Ammon's horn (tissue), 1 donor: ENCODE results near the gene KLRB1.
"Not testable (repeated sequence)": the region's sequence is repeated elsewhere in the genome, so short reads cannot be mapped to it uniquely, and the experiment has no call there.

Source experiments
- DNase-seq: peaks from one replicate; pipeline ENCODE4 v3.0.0-alpha.2; 2016; ENCODE audit warnings: low spot score

KLRB1 gene

DNA sequence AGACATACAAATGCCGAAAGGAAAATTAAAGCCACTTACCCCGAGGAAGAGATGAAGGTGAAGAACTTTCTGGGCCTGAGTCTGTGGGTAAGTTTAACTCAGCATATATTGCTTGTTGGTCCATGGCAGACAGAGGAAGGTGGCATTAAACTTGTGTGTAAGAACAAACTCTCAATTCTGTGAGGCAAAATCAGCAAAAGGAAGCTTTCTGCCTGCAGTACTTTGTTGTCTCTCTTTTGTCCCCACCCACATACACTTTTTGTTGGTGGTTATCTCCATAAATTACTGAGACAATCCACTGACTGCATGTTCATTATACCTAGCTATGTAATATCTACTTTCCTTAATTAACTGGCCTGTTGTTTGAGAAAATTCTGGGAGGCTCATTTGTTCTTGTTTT, at the start of gene KLRB1:
KLRB1 (minus strand) TSS at position 201 of the 400 bp plus-strand sequence; CDS start at position 124, 77 bp downstream.
- DNase-seq: no peak

DNA sequence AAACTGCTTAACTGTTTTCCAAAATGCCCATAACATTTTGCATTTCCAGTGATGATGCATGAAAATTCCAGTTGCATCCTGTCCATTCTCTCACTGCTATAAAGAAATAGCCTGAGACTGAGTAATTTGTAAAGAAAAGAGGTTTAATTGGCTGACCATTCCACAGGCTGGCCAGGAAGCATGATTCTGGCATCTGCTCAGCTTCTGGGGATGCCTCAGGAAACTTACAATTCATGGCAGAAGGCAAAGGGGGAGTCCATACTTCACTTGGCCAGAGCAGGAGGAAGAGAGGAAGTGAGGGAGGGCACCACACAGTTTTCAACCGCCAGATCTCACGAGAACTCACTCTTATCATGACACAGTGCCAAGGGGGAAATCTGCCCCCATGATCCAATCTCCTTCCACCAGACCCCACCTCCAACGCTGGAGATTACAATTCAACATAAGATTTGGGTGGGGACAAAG, 43.6 kb upstream of the KLRB1 start:
- peak; percentile 16 for DNase-seq

DNA sequence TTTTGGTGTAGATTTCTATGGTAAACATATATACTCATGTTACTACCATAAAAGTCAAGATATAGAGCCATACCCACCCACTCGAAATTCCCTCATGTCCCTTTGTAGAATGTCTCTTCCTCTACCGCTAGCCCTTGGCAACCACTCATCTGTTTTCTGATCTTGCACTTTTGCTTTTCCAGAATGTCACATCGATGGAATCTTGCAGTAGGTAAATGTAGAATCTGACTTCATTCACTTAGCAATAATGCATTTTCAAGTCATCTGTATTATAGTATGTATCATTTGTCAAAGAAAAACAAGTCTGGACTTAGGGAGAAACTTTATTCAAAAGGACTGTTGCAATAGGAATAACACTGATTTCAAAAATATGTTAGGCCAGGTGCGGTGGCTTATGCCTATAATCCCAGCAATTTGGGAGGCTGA, 42.4 kb upstream of the KLRB1 start:
- DNase-seq: no peak

DNA sequence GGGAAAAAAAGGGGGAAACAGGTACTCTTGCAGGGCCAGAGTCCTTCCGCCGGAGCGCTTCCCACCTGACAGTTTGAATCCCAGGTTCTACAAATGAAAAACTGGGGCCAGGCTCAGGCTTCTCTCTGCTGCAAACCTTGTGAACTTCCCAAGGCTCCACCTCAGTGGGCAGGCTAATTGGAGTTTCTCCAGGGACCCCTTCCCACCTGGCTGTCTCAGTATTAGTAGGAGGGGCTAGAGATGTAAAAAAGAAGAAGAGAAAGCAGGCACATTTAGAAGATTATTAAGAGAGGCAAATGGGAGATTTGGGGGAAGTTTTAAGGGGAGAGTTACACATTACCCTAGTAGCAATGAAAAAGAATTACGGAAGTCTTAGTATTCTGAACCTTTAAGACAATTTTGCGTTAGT, 41.8 kb upstream of the KLRB1 start:
- no peak for DNase-seq

DNA sequence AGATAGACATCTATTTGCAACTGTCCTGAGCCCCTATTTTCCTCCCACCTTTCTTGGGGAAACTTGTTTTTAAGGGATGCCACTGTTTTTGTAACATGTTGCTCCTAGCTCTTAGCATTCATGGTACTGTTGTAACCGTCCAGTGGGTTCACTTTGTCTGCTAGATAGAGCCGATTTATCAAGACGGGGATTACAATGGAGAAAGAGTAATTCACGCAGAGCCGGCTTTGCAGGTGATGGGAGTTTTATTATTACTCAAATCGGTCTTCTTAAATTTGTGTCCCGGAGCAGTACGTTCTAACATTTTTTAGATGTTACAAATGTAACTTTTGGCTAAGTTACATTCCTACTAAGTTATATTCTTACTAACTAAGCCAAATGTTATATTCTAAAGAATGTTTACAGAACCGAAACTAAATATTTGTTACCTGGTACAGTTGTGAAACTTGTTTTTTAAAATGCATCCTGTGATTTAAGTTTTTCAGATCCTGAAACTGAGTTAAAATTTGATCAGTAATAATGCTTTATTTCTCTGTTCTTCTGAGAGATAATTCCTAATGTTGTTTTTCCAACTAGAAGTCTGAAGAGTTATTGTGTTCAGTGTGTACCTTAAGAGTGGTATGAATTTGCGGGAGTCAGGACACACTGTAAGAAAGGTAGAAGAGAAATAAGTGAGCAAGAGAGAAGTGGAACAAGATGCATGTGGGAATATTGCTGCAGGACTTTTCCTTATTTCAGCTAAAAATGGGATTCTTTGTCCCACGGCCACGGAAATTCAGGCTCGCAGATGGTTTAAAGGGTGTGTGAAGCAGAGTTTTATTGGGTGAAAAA, 41.2 kb upstream of the KLRB1 start:
- DNase-seq: no peak

DNA sequence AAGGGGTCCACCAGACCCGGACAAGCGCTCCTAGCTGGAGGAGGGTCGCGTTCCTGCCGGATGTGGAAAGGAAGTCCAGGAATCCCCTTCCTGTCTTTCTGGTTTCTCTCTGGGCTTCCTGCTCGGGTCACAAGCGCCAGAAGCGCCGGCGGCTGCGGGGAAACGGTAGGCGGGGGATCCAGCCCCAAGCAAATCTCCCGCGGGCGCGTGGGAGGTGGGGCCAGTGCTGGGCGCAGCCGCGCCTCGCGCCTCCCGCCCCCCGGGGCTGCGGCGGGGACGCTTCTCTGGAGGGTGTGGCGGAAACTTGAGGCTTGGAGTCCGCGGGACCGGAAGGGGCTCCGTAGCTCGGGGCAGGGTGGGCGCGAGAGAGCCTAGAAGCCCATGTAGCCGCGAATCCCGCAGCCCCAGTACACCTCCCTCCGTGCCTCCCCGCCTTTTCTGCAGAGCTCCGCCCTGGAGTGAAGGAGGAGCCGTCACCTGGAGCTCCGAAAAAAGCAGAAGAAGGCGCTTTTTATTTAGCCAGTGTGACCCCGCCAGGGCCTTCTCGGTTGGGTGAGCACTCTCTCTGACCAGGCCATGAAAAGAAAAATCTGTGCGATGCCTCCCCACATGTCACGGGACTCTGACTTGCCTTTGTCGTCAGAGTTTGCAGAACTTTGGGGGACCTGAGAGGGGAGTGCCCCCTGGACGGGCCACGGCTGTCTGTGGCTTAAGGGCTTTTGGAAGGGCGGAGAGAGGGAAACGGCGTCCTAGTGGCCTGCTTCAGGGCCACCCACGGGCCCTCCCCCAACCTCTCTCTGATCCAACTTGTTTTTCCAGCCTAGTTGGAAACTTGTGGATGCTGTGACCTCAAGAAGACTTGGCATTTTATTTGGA, 40.3 kb upstream of the KLRB1 start:
- DNase-seq: peak; percentile 66

DNA sequence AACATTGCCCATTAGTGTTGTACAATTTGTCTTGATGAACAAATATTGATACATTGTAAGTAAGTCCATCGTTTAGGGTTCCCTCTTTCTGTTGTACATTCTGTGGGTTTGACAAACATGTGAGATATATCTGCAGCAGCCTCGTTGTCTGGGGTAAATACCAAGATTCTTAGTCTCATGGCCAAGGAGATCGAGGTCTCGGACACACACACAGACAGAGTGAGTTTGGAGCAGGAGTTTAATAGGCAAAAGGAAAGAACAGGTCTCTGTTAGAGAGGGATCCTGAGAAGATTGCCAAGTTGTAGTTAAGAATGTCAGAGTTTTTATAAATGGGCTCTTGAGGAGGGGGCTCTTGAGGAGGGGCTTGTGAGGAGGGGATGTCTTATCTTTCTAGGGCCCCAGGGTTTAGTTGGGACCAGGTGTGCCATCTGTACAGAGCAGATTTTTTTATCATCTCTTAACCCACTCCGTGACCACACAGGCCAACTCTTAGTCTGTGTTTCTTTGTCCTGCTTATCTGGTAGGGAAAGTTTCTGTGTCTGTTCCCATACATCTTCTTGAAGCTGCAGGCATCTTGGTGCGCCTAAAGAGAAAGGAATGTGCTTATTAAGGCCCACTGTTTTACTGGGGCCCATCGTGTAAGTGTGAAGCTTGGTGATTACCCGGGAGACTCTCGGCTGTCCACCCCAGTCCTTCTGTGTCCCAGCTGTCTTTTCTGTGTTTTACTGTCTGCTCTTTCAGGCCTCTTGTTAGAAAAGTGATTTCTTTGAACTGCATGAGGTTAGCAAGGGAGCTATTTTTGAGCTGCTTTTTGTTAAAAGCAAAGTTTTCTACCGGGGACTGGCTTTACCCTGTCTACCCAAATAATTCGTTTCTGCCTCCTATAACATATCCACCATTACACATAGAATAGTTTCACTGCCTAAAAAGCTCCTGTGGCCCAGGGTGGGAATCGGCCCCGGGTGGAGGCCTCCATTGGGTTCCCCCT, 39.4 kb upstream of the KLRB1 start:
- no peak for DNase-seq

DNA sequence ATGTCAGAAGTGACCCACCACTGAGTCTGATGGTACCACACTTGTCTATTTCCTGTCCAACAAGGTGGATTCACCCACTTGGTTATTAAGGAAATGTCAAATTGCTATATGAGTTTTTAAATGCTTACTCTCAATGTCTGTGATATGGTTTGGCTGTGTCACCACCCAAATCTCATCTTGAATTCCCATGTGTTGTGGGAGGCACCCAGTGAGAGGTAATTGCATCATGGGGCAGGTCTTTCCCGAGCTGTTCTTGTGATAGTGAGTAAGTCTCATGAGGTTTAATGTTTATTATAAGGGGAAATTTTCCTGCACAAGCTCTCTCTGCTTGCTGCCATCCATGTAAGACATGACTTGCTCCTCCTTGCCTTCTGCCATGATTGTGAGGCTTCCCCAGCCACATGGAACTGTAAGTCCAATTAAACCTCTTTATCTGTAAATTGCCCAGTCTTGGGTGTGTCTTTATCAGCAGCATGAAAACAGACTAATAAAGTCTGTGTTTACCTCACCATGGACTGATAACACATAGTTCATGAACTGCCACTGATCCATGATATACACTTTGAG, 37.4 kb upstream of the KLRB1 start:
- DNase-seq: not testable (repeated sequence)

DNA sequence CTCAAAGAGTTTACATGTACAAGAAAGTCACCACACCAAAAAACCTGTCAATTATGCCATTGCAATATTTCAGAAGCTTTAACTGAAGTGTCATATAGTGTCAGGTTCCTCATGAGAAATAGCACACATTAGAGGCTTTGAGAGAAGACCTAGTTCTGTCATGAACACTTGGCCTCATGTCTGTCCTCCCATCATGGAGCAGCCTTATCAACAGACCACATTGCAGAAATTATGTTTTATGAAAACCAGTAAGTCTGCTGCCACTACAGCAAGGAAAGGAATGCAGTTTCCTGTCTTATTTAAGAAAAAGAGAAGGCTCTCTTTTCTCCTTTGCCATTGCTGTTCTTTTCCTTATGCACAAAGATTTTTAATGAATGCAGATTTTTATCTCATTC, 35.5 kb upstream of the KLRB1 start:
- DNase-seq: no peak

DNA sequence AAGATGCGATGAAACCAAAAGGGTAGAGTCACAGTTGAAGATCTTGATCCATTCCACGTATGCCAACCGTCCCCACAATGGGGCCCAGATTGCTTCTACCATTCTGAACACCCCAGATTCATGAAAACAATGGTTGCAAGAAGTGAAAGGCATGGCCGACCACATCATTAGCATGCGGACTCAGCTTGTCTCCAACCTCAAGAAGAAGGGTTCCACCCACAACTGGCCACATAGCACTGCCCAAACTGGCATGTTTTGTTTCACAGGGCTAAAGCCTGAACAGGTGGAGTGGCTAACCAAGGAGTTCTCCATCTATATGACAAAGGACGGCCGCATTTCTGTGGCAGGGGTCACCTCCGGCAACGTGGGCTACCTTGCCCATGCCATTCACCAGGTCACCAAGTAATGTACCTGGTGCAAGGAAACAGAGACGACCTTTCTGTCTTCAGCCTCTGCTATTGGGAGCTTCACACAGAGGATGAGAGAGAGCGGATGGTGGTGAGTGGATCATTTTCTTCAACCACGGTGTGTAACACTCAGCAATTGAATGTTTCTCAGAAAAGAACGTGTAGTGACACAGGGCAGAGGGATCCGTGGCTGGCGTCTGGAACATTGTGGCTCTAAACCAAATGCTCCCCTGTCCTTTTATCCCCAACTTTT, 35.0 kb upstream of the KLRB1 start:
- DNase-seq: no peak

DNA sequence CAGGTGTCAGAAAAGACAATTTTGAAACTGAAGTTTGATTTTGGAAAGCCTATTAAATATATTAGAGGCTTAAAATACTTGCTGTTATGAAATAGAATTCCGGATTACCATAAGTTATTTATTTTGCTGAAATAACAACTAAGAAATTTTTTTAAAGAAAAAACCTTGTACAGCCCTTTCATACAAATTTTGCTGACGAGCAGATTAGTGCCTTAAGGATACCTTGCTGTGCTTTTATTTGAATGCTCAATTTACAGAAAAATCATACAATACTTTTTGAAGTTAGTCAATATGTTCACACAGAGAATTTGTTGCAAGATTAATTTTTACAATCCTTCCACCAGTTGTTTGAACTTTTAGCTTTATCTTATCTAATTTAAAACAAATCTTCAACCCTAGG, 32.3 kb upstream of the KLRB1 start:
- DNase-seq: no peak

DNA sequence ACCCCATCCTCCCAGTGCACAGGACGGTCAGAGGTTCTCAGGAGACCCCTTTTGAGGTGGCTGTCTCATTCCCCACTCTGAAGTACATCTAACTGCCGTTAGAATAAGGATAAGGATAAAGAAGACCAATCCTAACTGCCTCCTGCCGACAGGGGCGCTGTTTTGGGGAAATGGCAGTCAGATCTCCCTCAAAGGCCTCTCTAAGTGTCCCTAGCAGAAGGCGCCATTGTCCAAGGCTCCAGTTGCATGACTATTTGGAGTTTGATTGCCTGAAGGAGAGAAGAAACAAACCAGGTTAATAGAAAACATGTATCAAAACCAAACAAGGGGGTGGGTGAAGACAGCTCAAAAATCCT, 29.1 kb upstream of the KLRB1 start:
- DNase-seq: no peak

DNA sequence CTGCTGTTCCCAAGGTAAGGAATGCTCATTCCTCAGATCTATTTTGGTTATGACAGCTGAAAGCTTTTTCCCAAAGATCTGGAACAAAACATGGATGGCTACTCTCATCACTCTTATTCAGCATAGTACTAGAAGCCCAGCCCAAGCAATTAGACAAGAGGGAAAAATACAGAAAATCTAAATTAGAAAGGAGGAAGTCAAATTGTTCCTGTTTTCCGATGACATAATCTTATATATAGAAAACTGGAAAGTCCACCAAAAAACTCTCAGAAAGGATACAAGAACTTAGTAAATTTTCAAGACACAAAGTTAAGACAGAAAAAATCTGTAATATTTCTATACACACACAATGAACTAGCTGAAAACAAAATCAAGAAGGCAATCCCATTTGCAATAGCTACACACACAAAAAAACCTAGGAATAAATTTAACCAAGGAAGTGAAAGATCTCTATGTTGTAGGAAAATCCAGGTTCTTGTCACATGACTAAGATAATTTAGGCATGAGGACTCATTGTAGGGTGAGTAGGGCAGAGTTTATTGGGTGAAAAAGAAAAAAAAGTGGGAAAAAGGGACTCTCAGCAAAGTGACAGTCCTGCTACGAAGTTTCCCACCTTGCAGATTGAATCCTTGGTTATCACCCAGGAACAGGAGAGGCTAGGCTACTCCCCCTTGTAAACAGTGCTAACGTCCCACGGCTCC, 28.6 kb upstream of the KLRB1 start:
- no peak for DNase-seq

DNA sequence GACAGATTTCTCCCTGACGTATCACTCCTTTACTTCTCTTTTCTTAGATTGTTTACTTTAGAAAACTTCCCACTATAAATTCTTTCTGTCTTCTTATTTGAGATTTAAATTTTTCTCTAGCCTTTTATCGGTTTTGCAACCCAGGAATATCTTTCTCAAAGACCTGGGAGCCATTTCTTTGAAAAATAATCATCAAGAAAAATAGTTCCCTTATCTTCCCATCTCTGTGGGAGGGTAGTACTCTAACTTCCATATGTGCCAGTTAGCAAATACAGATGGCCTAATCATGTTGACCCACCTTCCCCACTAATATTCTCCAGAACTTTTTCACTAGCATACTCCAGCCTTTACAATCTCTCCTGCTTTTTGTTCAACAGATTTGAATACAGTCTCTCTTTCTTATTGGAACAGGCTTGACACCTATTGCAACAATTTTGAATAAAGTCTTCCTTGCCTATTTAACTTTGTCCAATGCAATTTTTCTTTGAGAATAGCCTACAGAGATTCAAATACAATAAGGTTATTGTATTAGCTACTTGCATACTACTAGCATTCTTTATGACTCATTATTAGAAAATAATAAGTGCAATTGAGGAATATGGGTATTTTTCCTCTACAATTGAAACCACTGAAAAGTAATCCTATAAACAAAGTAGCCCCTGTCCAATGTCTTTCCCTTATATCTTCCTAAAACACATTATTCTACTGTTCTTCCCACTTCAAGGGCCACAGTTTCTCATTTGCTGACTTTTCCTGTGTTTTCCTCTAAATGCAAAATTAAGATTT, 27.4 kb upstream of the KLRB1 start:
- no peak for DNase-seq

DNA sequence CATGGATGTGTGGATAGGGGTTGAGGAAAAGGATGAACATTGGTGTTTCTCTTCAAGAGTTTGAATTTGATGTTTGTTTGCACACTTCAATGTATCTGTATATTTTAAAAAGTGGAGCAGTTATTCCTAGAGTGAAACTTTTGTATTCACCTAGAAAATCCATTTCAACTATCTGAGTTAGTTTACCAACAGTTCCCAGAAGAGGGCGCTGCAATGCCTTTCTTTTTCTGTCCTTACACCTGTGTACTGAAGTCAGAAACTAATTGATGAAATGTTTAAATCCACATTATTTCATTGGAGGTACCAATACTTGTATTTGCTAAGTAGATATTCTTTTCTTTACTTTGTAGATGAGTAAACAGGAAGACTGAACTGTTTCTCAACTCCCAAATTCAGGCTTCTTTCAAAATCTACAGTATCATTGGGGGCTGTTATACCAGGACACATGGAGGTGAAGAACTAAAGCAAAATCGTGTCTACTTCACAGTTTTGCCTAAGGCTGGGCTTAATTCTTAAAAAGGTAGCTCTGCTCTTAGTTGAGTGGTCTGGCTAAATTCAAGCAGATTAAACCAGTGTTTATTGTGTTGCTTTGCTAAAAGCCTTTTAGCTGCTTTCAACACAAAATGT, 26.6 kb upstream of the KLRB1 start:
- DNase-seq: peak; percentile 45

DNA sequence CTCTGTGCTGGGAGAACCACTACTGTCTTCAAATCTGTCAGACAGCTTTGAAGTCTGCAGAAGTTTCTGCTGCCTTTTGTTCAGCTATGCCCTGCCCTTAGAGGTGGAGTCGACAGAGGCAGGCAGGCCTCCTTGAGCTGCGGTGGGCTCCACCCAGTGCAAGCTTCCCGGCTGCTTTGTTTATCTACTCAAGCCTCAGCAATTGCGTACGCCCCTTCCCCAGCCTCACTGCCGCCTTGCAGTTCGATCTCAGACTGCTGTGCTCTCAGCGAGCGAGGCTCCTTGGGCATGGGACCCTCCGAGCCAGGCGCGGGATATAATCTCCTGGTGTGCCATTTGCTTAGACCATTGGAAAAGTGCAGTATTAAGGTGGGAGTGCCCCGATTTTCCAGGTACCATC, 25.1 kb upstream of the KLRB1 start:
- no peak for DNase-seq

DNA sequence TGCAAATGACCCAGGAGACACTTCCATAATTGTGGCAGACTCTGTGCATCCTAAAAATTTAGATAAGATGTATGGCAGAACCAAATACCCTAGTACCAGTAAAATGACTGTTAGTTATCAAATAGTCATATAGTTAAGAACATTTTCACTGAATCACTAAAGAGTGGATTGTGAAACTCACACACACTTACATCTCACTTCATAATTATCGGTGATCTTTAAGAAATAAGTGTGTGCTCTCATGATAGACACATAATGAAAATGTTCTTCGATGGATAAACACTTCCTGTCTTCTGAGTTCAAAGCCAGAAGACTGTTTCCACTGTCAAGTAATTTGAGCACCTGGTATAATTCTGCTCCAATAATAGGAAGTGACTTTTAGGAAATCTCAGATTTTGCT, 19.1 kb upstream of the KLRB1 start:
- DNase-seq: no peak

DNA sequence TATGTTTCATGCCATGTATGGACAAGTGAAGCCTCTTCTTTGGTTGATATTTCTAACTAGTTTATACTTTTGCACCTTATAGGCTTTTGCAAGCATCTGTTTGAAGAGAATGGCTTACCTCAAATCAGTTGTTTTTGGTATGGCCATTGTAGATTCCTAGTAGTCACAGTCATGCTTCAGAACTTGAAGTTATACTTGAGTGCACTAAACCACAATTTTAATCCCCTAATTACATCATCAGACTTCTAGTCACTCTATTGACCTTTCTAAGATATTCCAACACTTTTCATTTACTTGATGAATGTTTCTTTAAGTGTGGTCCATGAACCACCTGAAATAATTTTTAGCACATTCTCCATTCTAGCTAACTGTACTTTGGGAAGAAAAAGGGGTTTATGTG, 18.6 kb upstream of the KLRB1 start:
- no peak for DNase-seq

DNA sequence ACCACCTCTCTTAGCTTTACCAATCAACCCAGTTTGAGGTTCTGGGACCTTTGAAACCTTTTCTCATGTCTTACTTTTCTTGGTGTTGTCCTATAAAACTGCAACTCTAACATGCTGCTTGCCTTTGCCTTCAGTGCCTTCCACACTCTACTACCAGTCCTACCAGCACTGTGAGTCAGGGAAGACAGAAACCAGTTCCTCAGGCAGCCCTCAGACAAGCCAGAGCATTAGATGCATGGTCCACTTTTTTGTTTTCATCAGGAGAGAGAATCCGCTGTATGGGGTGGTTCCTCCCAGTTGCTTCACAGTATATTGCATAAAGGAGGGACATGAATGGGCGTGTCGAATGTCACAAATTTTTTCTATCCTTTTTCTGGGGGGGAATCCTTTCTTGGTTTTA, 17.3 kb upstream of the KLRB1 start:
- no peak for DNase-seq
